Hematopoietic multipotent progenitor cell treated with erythropoietin and hydrocortisone succinate and interleukin-3 and kit ligand, for 17 days (in vitro differentiated cells): ENCODE data around the gene NBAS.
A peak's percentile ranks its signal among the peaks of the same experiment; 100 is the strongest.
"Not testable (repeated sequence)": the region's sequence is repeated elsewhere in the genome, so short reads cannot be mapped to it uniquely, and the experiment has no call there.

Experiments used
- DNase-seq: peaks from one replicate; pipeline ENCODE4 v3.0.0-alpha.2; 2015; ENCODE audit warnings: low spot score

The NBAS gene

GRCh38 chr2:15460112-15460620, 101.0 kb downstream of the NBAS start:
- DNase-seq, result no peak

GRCh38 chr2:15458277-15458676, 102.9 kb downstream of the NBAS start:
- no peak for DNase-seq

GRCh38 chr2:15457868-15458267, 103.3 kb downstream of the NBAS start:
- no peak for DNase-seq

GRCh38 chr2:15456352-15456751, 104.8 kb downstream of the NBAS start:
- no peak for DNase-seq

GRCh38 chr2:15450808-15451207, 110.3 kb downstream of the NBAS start:
- DNase-seq, result no peak

GRCh38 chr2:15449556-15450236, 111.4 kb downstream of the NBAS start:
- no peak for DNase-seq

GRCh38 chr2:15448250-15448839, 112.8 kb downstream of the NBAS start:
- DNase-seq, result no peak

GRCh38 chr2:15447381-15447780, 113.8 kb downstream of the NBAS start:
- DNase-seq, result no peak

- no peak for DNase-seq
Observed at GRCh38 chr2:15446961-15447360, 114.2 kb downstream of the NBAS start.

GRCh38 chr2:15445891-15446562, 115.1 kb downstream of the NBAS start:
- DNase-seq, result no peak

GRCh38 chr2:15439768-15440524, 121.2 kb downstream of the NBAS start:
- not testable (repeated sequence) for DNase-seq

GRCh38 chr2:15439366-15439765, 121.8 kb downstream of the NBAS start:
- not testable (repeated sequence) for DNase-seq

GRCh38 chr2:15436195-15436594, 124.9 kb downstream of the NBAS start:
- DNase-seq, result no peak

- DNase-seq, result no peak
Observed at GRCh38 chr2:15435474-15435873, 125.7 kb downstream of the NBAS start.

GRCh38 chr2:15432642-15433256, 128.4 kb downstream of the NBAS start:
- peak; percentile 69 for DNase-seq

GRCh38 chr2:15429032-15429431, 132.1 kb downstream of the NBAS start:
- DNase-seq, result no peak

- no peak for DNase-seq
Observed at GRCh38 chr2:15427987-15428386, 133.1 kb downstream of the NBAS start.

GRCh38 chr2:15426606-15427005, 134.5 kb downstream of the NBAS start:
- no peak for DNase-seq

- no peak for DNase-seq
Observed at GRCh38 chr2:15425712-15426111, 135.4 kb downstream of the NBAS start.

GRCh38 chr2:15421753-15422152, 139.4 kb downstream of the NBAS start:
- peak; percentile 50 for DNase-seq

GRCh38 chr2:15415748-15416147, 145.4 kb downstream of the NBAS start:
- DNase-seq, result no peak

GRCh38 chr2:15412779-15413178, 148.4 kb downstream of the NBAS start:
- DNase-seq, result no peak
